ENCODE data around the gene KAT2B.

KAT2B gene

GRCh38 chr3:20137647-20138046, 97.4 kb downstream of the KAT2B start:
- H3K4me3 ChIP-seq (ENCODE audit: low read depth, low read length), result no peak overlapping the region
- TF ChIP-seq CTCF (IDR thresholded peaks at IDR 0.05; ENCODE audit: insufficient read depth, low read depth, low read length, missing control alignments), result no peak
- DNase-seq (ENCODE audit: low read depth), result no peak

- no peak for DNase-seq (ENCODE audit: low read depth)
- H3K4me3 ChIP-seq (ENCODE audit: low read depth, low read length), result no peak overlapping the region
- TF ChIP-seq CTCF (IDR thresholded peaks at IDR 0.05; ENCODE audit: insufficient read depth, low read depth, low read length, missing control alignments), result no peak
Measured at GRCh38 chr3:20140881-20141280, 100.6 kb downstream of the KAT2B start.

GRCh38 chr3:20141316-20141715, 101.1 kb downstream of the KAT2B start:
- no peak for TF ChIP-seq CTCF (IDR thresholded peaks at IDR 0.05; ENCODE audit: insufficient read depth, low read depth, low read length, missing control alignments)
- H3K4me3 ChIP-seq (ENCODE audit: low read depth, low read length), result no peak overlapping the region
- no peak for DNase-seq (ENCODE audit: low read depth)

GRCh38 chr3:20141851-20142250, 101.6 kb downstream of the KAT2B start:
- TF ChIP-seq CTCF (IDR thresholded peaks at IDR 0.05; ENCODE audit: insufficient read depth, low read depth, low read length, missing control alignments), result no peak
- DNase-seq (ENCODE audit: low read depth), result no peak
- H3K4me3 ChIP-seq (ENCODE audit: low read depth, low read length), result no peak overlapping the region

- no peak for DNase-seq (ENCODE audit: low read depth)
- no peak for TF ChIP-seq CTCF (IDR thresholded peaks at IDR 0.05; ENCODE audit: insufficient read depth, low read depth, low read length, missing control alignments)
- H3K4me3 ChIP-seq (ENCODE audit: low read depth, low read length), result no peak overlapping the region
Measured at GRCh38 chr3:20142517-20142916, 102.3 kb downstream of the KAT2B start.

- no peak overlapping the region for H3K4me3 ChIP-seq (ENCODE audit: low read depth, low read length)
- DNase-seq (ENCODE audit: low read depth), result no peak
- TF ChIP-seq CTCF (IDR thresholded peaks at IDR 0.05; ENCODE audit: insufficient read depth, low read depth, low read length, missing control alignments), result no peak
Measured at GRCh38 chr3:20143519-20143918, 103.3 kb downstream of the KAT2B start.

- TF ChIP-seq CTCF (IDR thresholded peaks at IDR 0.05; ENCODE audit: insufficient read depth, low read depth, low read length, missing control alignments), result no peak
- no peak overlapping the region for H3K4me3 ChIP-seq (ENCODE audit: low read depth, low read length)
- no peak for DNase-seq (ENCODE audit: low read depth)
Measured at GRCh38 chr3:20145874-20146273, 105.6 kb downstream of the KAT2B start.
